ENCODE results near the gene POLR2J. TPM values are rescaled to one million over a fixed set of nuclear protein-coding genes. Genes with fewer than 3 reads are reported as not detected.

POLR2J gene
- total and polyA plus RNA-seq, 7 donors: 9.9 to 190 (median 29.3) TPM

DNA sequence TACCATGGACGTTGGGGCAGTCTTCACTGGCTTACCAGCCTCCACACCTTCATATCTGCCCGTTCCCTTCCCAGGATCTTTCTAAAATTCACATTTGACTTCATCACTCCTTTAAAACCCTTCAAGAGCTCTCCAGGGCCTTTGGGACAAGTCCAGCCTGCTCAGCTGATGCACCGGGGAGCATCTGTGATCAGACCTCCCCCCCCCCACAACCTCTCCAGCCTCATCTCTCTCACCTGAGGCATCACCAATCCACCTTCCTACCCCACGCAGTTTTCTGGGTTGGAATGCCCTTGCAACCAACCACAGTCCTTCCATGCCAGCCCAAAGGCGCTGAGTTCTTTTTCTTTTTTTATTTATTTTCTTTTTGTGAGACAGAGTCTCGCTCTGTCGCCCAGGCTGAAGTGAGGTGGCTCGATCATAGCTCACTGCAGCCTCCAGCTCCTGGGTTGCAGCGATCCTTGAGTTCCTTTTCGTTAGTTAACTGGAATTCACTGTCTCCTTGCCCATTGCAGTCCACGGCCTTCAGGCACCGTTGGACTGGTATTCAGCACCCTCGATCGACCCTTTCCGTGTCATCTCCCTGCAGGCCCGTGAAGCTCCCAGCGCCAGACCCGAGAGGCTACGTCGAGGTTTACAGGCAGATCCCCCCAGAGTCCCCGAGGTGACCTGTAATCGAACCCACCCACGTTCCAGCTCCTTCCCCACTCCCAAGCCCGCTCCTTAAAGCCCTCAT lies 14.7 kb downstream of the POLR2J start:
- Histone ChIP-seq H3K27me3 (no peaks in the 10 kb centered on the region), H3K9me3 (no peaks in the 10 kb centered on the region), H3K4me3 (peak overlapping the region; percentile 72 to 99 (median 92)), H3K27ac (peak overlapping the region; percentile 73 to 82 (median 78)), H3K36me3 (peaks cover 0 to 12% (median 3%) of the 10 kb centered on the region in 4 donors), H3K4me1 (peaks cover 0 to 23% (median 19%) of the 10 kb centered on the region in 4 donors)
- intact Hi-C loops (cut with DNase I): no loop called here
- DNase-seq: no peak
- TF ChIP-seq EP300 (IDR thresholded peaks at IDR 0.05): no peak
- no peak for TF ChIP-seq POLR2A (IDR thresholded peaks at IDR 0.05)
- TF ChIP-seq, protein P1, sequence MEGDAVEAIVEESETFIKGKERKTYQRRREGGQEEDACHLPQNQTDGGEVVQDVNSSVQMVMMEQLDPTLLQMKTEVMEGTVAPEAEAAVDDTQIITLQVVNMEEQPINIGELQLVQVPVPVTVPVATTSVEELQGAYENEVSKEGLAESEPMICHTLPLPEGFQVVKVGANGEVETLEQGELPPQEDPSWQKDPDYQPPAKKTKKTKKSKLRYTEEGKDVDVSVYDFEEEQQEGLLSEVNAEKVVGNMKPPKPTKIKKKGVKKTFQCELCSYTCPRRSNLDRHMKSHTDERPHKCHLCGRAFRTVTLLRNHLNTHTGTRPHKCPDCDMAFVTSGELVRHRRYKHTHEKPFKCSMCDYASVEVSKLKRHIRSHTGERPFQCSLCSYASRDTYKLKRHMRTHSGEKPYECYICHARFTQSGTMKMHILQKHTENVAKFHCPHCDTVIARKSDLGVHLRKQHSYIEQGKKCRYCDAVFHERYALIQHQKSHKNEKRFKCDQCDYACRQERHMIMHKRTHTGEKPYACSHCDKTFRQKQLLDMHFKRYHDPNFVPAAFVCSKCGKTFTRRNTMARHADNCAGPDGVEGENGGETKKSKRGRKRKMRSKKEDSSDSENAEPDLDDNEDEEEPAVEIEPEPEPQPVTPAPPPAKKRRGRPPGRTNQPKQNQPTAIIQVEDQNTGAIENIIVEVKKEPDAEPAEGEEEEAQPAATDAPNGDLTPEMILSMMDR (IDR thresholded peaks at IDR 0.05): no peak
- no peak for TF ChIP-seq POLR2AphosphoS5 (IDR thresholded peaks at IDR 0.05)
- WGBS, 2 donors: 9 to 15% methylated on average over 24 of the region's 24 CpGs

DNA sequence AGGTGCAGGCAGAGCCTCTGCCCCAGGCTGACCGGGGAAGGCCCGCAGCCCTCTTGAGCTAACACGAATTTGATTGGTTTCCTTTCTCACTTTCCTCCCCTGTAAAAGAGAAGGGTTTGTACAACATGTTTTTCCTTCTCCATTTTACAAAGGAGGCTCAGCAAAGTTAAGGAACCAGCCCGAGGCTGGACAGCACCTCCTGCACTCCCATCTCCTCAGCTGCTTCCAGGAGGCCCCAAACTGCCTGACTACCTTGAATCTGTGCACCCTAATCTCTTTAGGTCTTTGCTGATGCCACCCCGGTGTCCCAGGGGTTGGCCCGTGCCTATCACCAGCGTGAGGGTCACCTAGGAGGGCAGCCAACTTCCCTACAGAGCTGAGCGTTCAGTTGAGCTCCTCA lies 18.3 kb downstream of the POLR2J start:
- intact Hi-C loops (cut with DNase I): no loop called here
- H3K4me3 ChIP-seq: no peak overlapping the region
- TF ChIP-seq, protein P1 (IDR thresholded peaks at IDR 0.05): no peak
- H3K4me1 ChIP-seq: peaks cover 0 to 12% (median 11%) of the 10 kb centered on the region in 4 donors
- H3K9me3 ChIP-seq: no peaks in the 10 kb centered on the region
- 90 to 91% methylated on average over 8 of the region's 8 CpGs for WGBS, 2 donors
- DNase-seq: no peak
- no peak overlapping the region for H3K27ac ChIP-seq
- peaks cover 7 to 41% (median 29%) of the 10 kb centered on the region in 4 donors for H3K36me3 ChIP-seq
- no peaks in the 10 kb centered on the region for H3K27me3 ChIP-seq

DNA sequence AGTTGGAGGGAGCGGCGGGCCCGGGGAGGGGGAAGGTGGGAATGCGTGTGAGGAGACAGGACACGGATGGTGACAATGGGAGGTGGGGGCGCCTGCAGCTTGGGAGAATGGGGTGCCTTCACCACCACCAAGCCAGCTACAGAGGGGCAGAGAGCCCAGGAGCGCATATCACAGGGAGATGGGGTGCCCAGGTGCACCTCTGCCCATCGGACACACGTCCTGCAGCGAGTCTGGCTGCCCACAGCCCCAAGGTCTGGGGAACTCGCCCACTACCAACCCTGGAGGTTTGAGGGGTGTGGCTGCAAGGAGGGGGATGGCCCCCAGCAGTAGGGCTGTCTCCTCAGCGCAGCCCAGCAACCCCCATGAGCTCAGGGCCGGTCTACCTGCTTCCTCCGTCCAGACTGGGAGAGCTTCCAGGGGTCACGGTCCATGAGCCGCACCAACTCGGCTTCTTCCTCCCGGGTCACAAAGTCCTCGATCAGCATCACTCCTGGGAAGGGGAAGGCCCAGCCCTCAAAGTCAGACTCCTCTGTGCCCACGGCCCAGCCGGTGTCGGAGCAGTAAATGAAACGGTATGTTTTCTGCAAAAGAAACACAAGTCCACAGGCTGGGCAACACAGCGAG lies 19.4 kb downstream of the POLR2J start:
- H3K4me3 ChIP-seq: no peak overlapping the region
- TF ChIP-seq, protein P1 (IDR thresholded peaks at IDR 0.05): no peak
- TF ChIP-seq EP300 (IDR thresholded peaks at IDR 0.05) (no peak), POLR2A (IDR thresholded peaks at IDR 0.05) (no peak), POLR2AphosphoS5 (IDR thresholded peaks at IDR 0.05) (no peak)
- no peak for DNase-seq
- H3K36me3 ChIP-seq: peaks cover 7 to 43% (median 29%) of the 10 kb centered on the region in 4 donors
- H3K27me3 ChIP-seq: no peaks in the 10 kb centered on the region
- no peaks in the 10 kb centered on the region for H3K9me3 ChIP-seq
- peaks cover 0 to 11% (median 9%) of the 10 kb centered on the region in 4 donors for H3K4me1 ChIP-seq
- 97% methylated on average over 24 of the region's 24 CpGs for WGBS, 2 donors
- H3K27ac ChIP-seq: no peak overlapping the region
- intact Hi-C loops (cut with DNase I): no loop called here

DNA sequence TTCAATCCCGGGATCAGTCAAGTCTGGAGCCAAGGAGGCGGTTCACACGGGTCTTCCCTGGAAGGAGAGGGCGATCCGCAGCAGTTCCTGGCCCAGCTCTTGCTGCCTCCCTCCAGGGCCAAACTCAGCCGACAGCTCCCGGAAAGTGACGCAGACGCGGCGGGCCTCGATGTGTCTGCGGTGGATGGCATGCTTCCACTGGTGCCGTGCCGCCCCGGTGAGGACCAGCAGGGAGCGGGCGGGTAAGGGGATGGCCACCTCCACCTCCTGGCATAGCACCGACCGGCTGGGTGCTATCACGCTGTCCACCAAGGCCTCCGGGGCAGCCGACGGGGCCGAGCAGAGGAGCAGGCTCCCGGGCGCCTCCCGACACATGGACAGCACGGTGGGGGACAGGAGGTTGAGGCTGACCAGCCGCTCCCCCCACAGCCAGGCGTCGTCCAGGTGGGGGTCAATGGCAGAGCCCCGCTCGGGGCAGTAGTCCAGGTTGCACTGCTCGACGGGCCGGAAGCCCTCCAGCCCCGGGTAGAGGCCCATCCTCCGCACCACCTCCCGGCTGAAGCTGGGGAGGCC lies 21.3 kb downstream of the POLR2J start:
- TF ChIP-seq EP300 (IDR thresholded peaks at IDR 0.05) (no peak), POLR2AphosphoS5 (IDR thresholded peaks at IDR 0.05) (no peak), POLR2A (IDR thresholded peaks at IDR 0.05) (no peak)
- TF ChIP-seq, protein P1 (IDR thresholded peaks at IDR 0.05): no peak
- Histone ChIP-seq H3K27ac (no peak overlapping the region), H3K36me3 (peaks cover 7 to 43% (median 29%) of the 10 kb centered on the region in 4 donors), H3K27me3 (no peaks in the 10 kb centered on the region), H3K4me3 (no peak overlapping the region), H3K9me3 (no peaks in the 10 kb centered on the region), H3K4me1 (no peaks in the 10 kb centered on the region)
- WGBS, 2 donors: 96% methylated on average over 40 of the region's 40 CpGs
- intact Hi-C loops (cut with DNase I): no loop called here
- no peak for DNase-seq

Measured in sigmoid colon (tissue), 7 donors.